ENCODE measurements around the gene POLA1. TPM values are rescaled to one million over a fixed set of nuclear protein-coding genes. Genes with fewer than 3 reads are reported as not detected.

Gene POLA1
- total RNA-seq, 1 donor from 2014 or later, result 17.8 TPM

DNA sequence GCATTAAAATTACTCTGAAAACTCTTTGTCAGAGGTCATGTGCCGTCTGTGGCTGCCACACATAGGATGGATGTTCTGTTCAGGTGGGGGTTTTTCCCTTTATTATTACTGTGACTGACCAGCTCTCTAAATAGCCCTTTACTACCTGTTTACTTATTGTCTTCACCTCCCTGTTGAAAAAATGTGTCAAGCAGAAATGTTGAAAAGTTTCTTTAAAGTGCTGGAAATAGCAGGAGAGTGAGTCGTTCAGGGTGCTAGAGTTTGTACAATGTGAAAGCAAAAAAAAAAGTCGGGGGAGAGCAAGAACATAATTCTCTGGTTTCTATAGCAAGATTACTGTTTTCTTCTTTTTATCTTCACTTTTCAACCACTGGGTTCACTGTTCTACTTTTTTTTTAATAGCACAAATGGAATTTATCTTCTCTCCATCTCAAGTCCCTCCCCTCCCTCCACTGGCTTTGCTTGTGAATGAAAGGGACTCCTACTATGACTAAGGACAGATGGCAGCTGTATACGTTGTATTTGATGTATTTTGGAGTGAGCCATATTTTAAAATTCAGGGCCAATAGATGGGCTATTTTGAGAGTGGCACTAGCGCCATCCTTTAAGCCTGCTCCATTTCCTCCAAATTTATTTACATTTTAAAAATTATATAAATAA lies 288.7 kb downstream of the POLA1 start:
- no peak for DNase-seq (ENCODE audit: low read depth, low spot score)

DNA sequence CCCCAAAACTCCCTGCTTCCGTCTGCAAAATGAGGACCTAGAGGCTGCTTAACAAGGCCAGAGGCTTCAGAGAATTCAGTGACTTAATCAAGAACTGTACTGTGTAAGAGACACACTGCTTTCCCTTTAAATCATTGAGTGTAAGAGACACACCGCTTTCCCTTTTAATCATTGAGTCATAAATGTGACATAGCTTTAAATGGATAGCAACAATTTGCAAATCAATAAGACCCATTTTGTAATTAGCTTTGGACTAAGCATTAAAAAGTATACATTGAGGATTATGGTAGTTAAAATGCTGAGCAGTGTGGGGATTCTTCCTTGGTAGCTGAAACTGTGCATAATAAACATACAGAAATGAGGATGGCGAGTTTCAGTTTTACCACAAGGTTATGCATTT lies 290.2 kb downstream of the POLA1 start:
- DNase-seq (ENCODE audit: low read depth, low spot score), result no peak

DNA sequence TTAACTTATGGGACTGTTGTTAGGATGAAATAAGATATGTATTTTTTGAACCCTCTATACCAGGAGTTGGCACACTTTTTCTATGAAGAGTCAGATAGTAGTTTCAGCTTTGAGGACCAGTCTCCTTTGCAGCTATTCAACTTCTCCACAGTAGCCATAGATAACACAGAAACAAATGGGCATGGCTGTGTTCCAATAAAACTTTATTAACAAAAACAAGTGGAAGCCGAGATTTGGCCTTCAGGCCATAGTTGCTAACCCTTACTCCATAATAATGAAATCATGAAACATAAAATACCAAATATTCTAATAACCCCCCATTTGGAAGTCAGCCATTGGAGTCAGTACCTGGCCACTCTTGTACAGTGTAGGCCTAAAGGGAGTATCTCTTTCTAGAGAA lies 291.4 kb downstream of the POLA1 start:
- no peak for DNase-seq (ENCODE audit: low read depth, low spot score)

DNA sequence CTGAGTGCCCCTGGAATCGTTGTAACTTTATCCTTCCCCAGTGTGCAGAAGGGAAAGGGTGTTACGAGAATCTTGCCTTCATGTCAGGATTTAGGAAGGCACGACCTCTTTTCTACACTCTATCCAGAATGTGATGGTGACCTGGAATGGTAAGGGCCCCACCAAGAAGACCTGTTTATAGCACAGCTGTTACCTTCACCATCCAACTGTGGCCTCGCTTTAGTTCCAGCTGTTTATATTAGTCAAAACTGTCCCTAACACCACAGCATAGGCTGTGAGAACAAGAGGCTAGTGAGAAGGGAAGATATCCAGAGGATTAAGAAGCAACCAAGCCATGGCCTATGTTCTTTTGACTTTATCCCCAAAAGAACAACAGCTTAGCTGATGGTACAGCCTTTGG lies 294.0 kb downstream of the POLA1 start:
- DNase-seq (ENCODE audit: low read depth, low spot score), result no peak

DNA sequence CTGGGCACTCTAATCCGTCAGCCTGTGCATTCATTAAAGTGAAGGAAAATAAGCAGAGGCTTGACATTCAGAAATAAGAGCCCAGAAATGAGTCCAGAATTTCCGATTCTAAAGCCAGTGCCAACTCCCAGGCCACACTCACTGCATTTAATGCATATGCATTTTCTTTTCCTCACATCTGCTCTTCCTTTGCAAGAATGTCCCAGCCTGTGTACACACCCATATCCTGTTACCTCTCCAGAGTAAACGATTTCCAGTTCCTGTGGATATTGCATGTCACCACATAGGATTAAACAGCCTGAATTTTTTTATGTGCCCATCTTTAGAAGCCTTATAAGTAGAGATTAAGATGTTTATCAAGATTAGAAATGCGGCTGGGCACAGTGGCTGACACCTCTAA lies 294.6 kb downstream of the POLA1 start:
- DNase-seq (ENCODE audit: low read depth, low spot score), result no peak

DNA sequence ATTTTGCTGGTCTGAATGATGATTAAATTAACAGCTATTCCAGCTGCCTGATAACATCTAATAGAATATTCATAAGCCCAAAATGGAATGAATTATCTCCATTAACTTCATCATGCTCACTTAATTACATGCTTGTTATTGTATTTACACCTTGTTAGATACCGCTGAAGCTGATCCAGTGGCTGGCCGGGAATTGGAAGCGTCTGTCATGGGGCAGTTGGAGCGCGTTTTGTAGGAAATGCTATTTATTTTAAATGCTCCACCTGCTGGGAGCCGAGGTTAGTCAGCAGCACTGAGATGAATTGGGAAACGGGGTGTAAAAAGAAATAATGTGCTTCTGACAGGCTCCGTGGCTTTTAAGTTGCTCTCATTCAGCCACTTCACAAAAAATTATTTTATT lies 296.8 kb downstream of the POLA1 start:
- no peak for DNase-seq (ENCODE audit: low read depth, low spot score)

DNA sequence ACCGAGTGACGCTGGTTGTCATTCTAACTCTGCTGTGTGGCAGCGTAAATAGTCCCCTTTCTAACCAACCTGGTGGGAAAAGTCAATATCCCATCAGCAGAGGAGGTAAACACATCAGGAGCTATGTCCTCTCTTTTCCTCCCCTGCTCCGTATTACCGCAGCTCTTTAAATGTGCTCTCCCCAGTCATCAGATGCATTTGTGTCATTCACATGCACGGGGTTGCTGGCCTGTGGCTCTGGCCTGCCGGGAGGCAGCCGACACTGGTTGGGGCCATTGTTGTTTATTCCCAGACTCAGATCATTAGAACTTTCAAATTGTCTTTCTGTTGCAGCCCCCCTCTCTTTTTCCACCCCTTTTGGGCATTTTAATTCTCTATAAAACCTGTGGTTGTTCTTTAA lies 300.2 kb downstream of the POLA1 start:
- no peak for DNase-seq (ENCODE audit: low read depth, low spot score)

DNA sequence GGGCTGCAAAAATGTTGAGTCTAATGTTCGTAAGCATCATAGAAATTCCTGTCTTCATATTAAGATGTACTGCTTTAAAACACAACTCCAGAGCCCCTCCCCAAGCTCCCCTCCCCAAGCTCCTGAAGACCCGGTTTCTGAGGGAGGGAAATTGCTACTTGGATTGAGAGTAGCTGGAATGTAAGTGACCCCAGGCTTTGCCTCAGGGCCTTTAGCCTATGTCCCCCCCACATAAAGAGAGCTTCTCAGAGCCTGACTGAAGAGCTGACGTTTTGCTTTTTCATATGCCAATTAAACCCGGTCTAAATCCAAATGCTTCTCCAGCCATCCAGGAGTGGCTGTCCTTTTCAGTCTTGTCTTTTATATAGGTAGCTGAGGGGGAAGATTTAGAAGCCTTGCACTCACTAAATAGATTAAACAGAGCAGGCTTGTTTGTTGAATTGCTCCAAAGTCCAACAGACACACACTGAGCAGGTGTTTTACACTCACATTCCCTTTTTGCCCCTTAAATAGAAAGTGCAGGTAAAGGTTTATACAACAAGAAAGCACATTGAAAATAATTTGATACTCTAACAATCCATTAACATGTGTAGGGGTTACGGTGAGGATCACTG lies 302.5 kb downstream of the POLA1 start:
- DNase-seq (ENCODE audit: low read depth, low spot score), result no peak

DNA sequence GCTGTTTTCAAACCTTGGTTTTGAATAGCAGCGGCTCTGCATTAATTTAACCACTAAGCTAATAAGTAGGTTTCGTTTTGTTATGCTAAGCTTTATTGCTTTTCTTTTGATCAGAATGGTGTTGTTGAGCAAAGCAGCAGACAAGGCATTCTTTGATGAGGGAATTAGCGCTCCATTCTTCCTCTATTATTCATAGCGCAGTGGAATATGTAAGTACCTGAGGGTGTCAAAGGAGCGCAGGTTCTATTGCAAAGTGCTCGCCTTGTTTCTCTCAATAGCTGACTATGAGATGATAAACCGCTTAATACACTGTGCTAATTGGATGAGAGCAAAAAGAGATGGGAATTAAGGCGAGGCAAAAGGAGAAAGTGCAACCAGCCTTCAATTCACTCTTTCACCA lies 305.8 kb downstream of the POLA1 start:
- DNase-seq (ENCODE audit: low read depth, low spot score), result no peak

DNA sequence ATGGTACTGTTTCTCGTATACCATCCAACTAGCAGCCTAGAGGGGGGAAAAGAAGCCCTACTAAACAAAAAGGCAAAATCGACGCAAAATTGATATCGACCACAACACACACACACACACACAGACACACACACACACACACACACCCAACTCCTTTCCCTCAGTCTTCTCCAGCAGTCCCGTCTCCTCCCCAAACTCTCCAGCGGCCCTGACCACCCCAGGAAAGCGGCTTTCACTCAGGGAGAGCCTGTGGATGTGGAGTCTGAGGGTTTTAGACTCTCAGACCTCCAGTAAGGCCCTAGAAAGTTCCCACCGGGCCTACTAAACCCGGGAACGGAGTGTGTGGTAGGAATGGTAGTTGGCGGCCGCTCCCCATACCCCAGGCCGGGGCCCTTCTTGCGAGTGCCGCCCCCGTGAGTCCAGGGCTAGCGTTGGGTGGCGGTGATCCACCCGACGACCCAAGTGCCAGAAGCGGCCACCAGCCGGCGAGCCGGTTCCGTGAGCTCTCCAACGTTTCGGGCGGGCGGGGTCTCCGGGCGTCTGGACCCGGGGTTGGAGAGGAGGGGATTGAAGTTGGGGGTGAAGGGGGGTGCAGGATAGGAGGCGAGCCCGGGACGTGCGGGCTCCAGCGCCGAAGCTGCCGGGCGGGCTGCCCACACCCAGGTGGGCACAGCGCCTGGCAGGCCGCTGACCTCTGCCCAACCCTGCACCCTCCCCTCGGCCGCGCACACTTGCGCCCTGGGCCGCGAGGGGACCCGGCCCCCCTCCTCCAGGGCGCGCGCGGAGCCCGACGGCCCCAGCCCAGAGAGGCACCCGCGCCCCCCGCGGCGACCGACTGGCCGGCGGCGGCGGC lies 308.3 kb downstream of the POLA1 start:
- no peak for DNase-seq (ENCODE audit: low read depth, low spot score)

DNA sequence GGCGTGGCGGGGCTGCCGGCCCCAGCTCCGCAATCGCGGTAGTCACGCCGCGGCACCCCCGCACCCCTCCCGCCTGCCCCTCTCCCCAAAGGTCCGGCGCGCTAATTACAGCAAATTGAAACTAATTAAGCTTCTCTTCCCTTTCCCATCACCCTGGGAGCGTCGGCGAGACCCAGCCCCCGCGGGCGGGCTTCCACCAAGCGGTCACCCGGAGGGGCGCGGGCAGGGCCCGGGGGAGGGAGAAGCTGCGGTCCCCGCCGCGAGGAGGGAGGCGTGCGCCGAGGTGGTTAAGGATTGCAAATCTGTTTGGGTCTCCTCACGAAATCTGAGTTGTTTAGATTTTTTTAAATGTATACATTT lies 308.9 kb downstream of the POLA1 start:
- DNase-seq (ENCODE audit: low read depth, low spot score), result no peak

DNA sequence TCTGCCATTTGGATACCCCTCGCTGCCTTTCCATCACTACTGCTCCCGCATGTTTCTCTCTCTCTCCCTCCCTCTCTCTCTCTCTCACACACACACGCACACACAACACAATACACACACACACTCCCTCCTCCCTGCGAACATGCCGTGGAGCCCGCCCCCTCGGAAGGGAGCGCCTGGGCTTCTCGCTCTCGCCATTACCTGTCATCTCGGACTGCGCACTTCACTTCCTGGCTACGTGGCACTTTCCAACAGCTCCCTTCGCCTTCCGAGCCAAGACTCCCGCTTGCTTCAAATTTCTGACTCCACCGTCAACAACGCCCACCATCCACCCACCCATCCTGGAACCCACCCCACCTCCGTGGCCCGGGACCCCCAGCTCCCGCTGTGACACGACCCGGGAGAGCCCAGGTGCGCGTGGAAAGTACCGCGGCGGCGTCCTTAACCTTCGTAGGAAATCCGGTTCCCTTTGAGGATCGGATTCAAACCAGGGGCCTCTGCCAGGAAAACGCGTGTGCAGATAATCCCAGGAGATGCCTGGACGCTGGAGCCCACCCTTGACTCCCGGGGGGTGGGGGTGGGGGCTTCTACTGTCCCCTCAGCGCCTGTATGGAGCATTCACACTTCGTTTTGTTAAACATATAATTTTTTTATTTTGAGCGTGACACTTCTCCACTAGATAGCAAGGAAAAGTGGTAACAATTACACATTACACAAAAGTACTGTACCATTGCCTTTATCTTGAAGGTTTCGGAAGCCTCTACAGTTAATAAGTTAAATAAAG lies 309.5 kb downstream of the POLA1 start:
- DNase-seq (ENCODE audit: low read depth, low spot score), result no peak

DNA sequence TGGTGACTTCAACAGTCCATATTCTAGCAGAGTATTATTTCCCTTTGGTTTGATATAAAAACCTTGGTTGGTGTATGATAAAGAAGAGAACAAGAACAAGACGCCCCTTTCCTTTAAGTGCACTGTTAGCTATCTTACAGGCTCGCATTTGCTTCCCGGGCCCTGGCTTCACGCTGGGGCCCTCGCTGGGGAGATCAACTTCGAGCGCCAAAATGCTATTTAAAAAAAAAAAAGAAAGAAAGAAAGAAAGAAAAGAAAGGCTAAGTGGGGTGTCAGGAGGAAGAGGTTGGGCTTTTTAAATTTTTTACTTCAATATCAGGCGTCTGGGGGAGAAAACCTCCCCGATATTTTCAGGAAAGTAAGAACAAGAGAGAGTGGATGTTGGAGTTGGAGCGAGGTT lies 310.3 kb downstream of the POLA1 start:
- no peak for DNase-seq (ENCODE audit: low read depth, low spot score)

DNA sequence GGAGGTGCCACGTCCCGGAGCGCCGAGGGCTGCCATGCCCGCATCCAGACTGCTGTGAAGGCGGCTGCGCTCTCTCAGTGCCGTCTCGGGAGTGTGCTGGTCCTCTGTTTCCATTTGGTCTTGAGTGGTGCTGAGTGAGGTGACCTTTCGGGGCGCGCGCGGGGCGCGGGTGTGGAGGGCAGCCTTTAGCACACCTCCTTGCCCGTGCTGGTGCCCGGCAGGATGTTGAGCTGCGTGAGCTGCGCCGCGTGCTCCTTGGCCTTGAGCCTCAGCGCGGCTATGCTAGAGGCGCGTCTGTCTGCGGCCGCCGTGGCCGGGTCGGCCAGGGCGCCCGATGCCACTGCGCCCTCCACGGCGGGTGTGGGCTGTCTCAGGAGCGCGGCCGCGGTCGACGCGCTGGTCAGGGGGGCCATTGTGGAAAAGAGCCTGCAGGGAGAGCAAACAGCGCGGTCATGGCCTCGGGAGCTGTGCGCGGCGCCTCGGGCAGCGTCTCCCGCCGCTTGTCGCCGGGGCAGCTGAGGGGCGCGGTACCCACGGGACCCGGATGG lies 310.8 kb downstream of the POLA1 start:
- DNase-seq (ENCODE audit: low read depth, low spot score), result no peak

DNA sequence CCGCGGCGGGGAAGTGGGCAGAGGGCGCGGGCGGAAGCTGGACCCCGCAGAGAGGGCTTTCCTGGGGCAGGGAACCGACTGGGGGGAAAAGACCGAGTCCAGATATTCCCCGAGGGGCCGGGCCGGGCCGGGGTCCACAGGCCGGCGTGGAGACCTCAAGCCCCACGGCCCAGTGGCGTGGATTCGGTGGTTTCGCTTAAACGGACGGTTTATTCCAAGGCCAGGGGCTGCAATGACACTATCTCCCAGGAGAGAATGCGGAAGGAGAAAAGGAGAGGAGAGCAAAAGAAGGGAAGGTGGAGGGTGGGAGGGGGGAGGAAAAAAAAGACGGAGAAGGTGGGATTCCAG lies 311.3 kb downstream of the POLA1 start:
- DNase-seq (ENCODE audit: low read depth, low spot score), result no peak

DNA sequence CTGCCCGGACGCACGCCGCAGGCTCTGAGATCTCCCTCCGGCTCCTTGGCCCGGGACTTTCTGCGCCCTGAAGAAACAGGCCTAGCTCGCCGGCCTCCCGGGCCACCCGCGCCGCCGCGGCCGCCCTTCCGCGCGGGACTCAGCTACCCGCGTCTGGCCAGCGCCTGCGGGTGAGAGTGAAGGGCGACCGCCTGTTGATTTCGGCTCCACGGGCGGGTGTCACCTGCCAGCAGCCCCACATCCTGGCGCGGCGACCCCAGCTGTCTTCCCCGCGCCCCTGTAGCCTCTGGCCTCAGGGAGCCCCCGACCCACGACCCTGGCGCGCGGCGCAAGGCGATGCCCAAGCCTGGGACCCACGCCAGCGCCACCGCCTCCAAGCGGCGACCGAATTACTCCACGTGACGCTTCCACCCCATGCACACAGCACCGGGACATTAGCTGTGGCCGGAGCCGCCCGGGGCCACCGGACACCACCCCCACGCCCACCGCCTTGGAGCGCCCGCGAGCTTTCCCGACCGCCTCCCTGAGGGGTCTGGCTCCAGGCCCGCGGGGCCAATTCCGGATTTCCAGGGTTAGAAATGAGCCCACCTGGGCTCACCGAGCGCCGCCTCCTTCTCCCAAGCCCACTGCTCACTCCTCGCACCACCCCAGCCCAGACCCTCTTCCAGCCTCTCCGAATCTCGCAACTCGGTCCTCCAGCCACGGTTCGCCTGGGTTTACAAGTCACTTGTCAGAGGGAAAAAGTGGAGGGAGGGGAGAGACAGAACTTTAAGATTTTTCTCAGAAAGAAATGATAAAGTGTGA lies 311.9 kb downstream of the POLA1 start:
- no peak for DNase-seq (ENCODE audit: low read depth, low spot score)

DNA sequence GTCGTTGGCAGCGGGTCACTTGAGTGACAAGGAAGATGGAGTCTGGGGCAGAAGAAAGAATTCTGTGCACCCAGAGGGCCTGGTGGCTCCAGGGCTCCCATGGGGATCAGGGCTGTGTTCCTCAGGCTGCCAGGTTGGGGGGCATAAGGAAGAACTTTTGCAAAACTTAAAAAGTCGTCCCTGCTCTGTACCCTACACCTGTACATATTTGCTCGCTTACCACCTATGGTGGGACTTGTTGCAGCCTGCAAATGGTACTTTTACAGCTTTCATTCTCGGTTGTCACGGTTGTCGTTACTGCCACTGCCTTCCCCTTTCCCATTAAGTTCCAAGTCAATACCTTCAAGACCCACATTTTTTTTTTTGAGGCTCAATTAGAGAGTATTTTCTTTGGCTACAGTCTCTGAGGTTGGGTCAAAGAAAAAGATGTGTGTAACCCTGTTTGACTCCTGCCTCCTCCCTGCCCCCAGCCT lies 312.9 kb downstream of the POLA1 start:
- DNase-seq (ENCODE audit: low read depth, low spot score), result no peak

DNA sequence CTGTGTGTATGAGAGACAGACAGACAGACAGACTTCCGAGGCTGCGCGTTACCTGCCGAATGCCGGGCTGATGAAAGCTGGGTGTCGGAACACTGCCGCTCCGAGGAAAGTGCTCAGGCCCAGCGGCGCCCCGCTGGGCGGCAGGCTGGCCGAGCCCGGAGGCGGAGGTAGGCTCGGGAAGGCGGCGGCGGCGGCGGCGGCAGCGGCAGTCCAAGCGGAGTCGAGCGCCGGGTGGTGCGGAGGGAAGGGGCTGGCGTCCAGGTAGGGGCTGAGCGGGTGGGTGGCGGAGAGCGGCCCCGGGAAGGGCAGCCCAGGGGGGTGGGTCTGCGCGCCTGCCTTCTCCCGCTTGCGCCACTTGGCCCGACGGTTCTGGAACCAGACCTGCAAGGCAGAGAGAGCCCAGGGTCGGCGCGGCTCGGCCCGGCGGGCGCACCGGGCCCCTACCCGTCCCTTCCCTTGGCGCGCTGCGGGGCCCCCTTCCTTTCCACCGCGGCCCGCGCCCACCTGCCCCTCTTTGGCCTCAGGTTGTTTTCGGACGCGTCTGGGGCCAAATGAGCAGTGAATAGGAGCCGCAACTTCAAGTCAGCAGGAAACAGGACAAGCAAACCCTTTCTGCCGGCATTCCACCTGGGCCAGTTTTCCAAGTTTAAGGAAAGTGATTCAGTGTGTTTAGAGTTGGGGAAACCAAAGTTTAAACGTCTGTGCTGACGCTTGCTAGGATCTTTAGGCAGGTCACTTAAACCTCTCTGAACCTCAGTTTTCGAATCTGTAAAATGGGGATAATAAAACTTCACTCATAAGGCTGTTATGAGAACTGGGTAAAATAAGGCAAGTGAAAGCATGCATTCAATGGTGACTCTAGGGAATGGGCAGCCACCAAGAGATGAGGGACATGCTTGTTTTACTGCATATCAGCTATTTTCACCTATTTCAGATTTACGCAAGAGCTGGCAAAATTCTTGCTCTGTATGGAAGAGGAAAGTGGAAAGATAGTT lies 313.6 kb downstream of the POLA1 start:
- DNase-seq (ENCODE audit: low read depth, low spot score), result no peak

DNA sequence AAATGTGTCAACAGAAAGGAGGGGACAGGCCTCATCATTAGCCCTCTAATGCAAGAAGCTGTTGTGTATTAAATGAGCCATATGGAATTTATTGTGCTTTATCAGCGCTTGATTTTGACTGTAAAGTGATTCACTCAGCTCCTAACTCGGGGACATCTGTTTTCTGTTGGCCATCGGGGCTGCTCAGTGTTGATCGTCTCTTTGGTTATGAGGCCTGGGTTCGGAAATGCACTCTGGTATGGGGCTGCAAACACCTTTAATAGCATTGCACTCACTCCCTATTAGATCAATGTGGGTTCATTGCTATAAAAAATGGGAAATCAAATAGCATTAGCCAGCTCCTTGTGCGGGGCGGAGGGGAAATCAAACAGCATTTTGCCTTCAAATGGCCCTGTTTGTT lies 315.7 kb downstream of the POLA1 start:
- DNase-seq (ENCODE audit: low read depth, low spot score), result no peak
